ENCODE measurements around the gene TRAF2.

DNA sequence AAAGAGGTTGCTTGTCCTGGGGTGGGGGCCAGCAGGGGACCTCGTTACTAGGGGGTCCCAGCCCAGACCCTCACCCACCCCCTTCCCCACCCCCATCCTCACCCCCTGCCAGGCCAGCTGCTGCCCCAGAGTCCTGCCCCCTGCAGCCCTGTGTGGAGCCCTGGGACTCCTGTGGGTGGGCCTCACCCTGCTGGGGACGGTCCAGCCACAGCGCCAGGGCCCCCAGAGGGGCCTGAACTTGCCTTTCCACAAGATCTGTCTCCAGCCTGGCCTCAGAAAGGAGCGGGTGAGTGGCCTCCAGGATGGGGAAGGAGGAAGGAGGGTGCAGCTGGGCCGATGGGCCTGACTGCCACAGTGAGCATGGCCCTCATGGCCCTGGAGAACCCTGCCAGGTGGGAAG is 83.5 kb downstream of the TRAF2 start:
- TF ChIP-seq EZH2 (conservative IDR thresholded peaks at IDR 0.05; ENCODE audit: low read depth, low read length) (no peak), TCF7 (IDR thresholded peaks at IDR 0.05; ENCODE audit: low read depth) (no peak), TCF7L2 (IDR thresholded peaks at IDR 0.05; ENCODE audit: low read depth, low read length) (no peak), REPIN1 (CRISPR knock-in tag; IDR thresholded peaks at IDR 0.05; ENCODE audit: borderline replicate concordance, low read depth) (no peak), NR1H2 (CRISPR knock-in tag; IDR thresholded peaks at IDR 0.05; ENCODE audit: borderline replicate concordance, low read depth) (no peak), KLF13 (CRISPR knock-in tag; IDR thresholded peaks at IDR 0.05) (no peak), ZNF136 (CRISPR knock-in tag; IDR thresholded peaks at IDR 0.05; ENCODE audit: low read depth) (no peak), CENPX (CRISPR knock-in tag; IDR thresholded peaks at IDR 0.05) (no peak), HMG20A (CRISPR knock-in tag; IDR thresholded peaks at IDR 0.05; ENCODE audit: borderline replicate concordance) (no peak), NFATC3 (CRISPR knock-in tag; IDR thresholded peaks at IDR 0.05) (no peak)
- TF ChIP-seq, protein P1, sequence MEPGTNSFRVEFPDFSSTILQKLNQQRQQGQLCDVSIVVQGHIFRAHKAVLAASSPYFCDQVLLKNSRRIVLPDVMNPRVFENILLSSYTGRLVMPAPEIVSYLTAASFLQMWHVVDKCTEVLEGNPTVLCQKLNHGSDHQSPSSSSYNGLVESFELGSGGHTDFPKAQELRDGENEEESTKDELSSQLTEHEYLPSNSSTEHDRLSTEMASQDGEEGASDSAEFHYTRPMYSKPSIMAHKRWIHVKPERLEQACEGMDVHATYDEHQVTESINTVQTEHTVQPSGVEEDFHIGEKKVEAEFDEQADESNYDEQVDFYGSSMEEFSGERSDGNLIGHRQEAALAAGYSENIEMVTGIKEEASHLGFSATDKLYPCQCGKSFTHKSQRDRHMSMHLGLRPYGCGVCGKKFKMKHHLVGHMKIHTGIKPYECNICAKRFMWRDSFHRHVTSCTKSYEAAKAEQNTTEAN (CRISPR knock-in tag; conservative IDR thresholded peaks at IDR 0.05) = no peak
